ENCODE results near the gene GSTM3. TPM values are rescaled to one million over a fixed set of nuclear protein-coding genes. Genes with fewer than 3 reads are reported as not detected.
A peak's percentile ranks its signal among the peaks of the same experiment; 100 is the strongest.

The GSTM3 gene
- total RNA-seq, 1 donor from 2014 or later = 29.7 TPM

- DNase-seq (peak; percentile 58), ATAC-seq (no peak)
- Histone ChIP-seq H3K9me3 (no peaks in the 10 kb centered on the region), H3K4me3 (no peak overlapping the region), H3K36me3 (no peaks in the 10 kb centered on the region), H3K27ac (no peak overlapping the region), H3K4me1 (no peaks in the 10 kb centered on the region), H3K27me3 (no peaks in the 10 kb centered on the region)
- intact Hi-C loops (cut with DNase I) = loop anchor here (5.0 to 10.0 kb wide), 2 partner anchors 132 to 229 kb away; partner anchors contain the start of gene GNAI3
- TF ChIP-seq CTCF (IDR thresholded peaks at IDR 0.05) = no peak
Measured at GRCh38 chr1:109773900-109774485, 33.2 kb upstream of the GSTM3 start.

GRCh38 chr1:109773203-109773899 is 32.5 kb upstream of the GSTM3 start:
- DNase-seq (peak; percentile 88), ATAC-seq (peak; percentile 90)
- H3K9me3 ChIP-seq = no peaks in the 10 kb centered on the region

GRCh38 chr1:109772658-109773202 is 31.9 kb upstream of the GSTM3 start:
- no peak overlapping the region for H3K4me3 ChIP-seq
- H3K4me1 ChIP-seq = no peaks in the 10 kb centered on the region
- DNase-seq = peak; percentile 40
- intact Hi-C loops (cut with DNase I) = loop anchor here (5.0 to 10.0 kb wide), 2 partner anchors 130 to 228 kb away; partner anchors contain the start of gene GNAI3
- H3K27ac ChIP-seq = no peak overlapping the region
- H3K9me3 ChIP-seq = no peaks in the 10 kb centered on the region
- no peak for TF ChIP-seq CTCF (IDR thresholded peaks at IDR 0.05)
- no peak for ATAC-seq
- no peaks in the 10 kb centered on the region for H3K36me3 ChIP-seq
- H3K27me3 ChIP-seq = no peaks in the 10 kb centered on the region

More at GRCh38 chr1:109773203-109773899, 32.5 kb upstream of the GSTM3 start:
- Histone ChIP-seq H3K27ac (no peak overlapping the region), H3K4me1 (no peaks in the 10 kb centered on the region), H3K36me3 (no peaks in the 10 kb centered on the region), H3K27me3 (no peaks in the 10 kb centered on the region), H3K4me3 (no peak overlapping the region)
- peak; percentile 87 for TF ChIP-seq CTCF (IDR thresholded peaks at IDR 0.05)
- intact Hi-C loops (cut with DNase I) = loop anchor here (5.0 to 10.0 kb wide), 2 partner anchors 131 to 229 kb away; partner anchors contain the start of gene GNAI3

DNA sequence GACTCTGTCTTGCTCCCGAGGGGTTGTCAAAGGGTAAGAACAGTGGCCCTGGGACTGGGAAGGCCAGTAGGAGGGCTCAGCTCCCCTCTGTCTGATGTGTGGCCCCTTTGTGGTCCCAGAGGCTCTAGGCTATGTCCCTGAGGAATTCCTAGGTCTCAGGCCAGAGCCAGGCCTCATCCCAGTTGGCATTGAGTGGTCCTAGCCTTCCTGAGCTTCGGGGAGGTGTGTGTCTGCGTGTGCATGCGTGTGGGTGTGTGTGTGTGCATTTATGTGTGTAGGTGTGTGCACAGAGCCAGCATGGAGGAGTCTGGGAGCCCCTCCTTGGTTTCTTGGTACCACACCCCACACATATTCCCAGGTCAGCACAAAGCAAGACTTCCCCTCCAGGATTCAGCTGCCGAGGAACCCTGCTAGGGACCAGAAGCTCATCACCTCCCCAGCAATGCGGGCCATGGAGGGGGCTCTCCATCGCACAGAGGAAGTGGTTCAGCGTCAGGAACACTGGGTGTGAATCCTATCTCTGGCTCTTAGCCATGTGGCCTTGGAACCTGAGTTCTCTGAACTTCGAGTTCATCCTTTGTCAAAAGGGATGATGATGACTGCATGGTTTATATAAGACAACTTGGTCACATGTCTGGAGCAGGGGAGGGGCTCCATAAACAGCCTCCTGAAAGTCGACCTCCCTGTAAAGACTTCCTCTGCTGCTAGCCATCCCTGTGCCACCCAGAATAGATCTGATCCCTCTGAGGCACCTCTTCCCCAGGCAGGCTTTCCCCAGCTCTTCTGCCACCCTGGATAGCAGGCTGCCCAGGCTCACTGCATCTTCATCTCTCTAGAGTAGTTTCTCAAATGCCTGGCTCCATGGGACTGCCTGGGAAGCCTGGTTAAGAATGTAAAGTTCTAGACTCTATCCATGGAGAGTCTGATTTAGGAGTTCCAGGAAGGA is 31.1 kb upstream of the GSTM3 start:
- intact Hi-C loops (cut with DNase I) = loop anchor here (5.0 to 10.0 kb wide), 2 partner anchors 130 to 227 kb away; partner anchors contain the start of gene GNAI3
- Histone ChIP-seq H3K36me3 (no peaks in the 10 kb centered on the region), H3K4me1 (no peaks in the 10 kb centered on the region), H3K27me3 (no peaks in the 10 kb centered on the region), H3K9me3 (no peaks in the 10 kb centered on the region), H3K4me3 (no peak overlapping the region), H3K27ac (no peak overlapping the region)
- peak; percentile 32 for DNase-seq
- no peak for TF ChIP-seq CTCF (IDR thresholded peaks at IDR 0.05)
- ATAC-seq = no peak
